ENCODE measurements around the gene TPCN1. TPM values are rescaled to one million over a fixed set of nuclear protein-coding genes. Genes with fewer than 3 reads are reported as not detected.
A peak's percentile ranks its signal among the peaks of the same experiment; 100 is the strongest.

Gene TPCN1
- total RNA-seq, 1 experiment from 2014 or later, result 32.7 TPM

DNA sequence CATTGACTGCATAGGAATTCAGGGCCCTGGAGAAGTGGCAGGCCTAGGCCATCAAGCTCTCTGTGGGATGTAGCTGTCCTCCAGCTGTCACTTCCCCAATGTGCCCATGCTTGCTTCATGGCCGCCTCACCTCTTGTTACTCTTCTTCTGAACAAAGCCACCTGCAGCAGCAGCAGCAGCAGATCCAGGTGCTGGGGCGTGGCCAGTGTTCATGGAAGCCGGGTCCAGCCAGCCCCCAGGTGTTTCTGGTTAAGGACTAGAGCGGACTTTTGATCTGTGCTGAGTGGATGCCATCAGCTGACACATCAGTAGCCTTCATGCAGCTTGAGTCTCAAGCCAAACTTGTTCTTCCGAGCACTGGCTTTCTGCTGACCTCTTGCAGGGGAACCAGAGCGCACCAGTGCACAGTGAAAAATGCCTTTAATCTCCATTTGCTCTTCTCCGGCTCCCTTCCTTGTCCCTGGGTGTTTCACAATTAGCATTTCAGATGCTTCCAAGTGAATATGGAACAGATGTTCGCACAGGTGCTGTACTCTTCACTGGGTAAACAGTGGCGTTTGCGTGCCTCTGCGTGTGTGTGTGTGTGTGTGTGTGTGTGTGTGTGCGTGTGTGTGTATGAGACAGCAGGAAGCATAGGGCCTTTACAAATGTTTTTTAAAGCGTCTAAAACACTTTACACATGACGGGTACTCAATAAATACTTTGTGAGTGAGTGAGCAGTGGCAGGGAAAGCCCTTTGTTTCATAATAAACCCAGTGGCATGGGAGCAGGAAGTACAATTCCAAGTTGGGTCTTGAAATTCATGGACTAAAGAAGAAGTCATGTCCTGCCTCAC lies 20.1 kb downstream of the TPCN1 start:
- Mint-ChIP-seq H3K27ac (peak overlapping the region; percentile 49; the same call in 1 of the 2 replicates), H3K4me3 (no peak overlapping the region), H3K27me3 (ENCODE audit: low read depth) (no peaks in the 10 kb centered on the region), H3K9me3 (no peaks in the 10 kb centered on the region), H3K4me1 (peaks cover 46% of the 10 kb centered on the region), H3K36me3 (peaks cover 29% of the 10 kb centered on the region)
- ChIA-PET POLR2A (no interaction called here), CTCF (no interaction called here)
- no peak for TF ChIP-seq EMX1 (CRISPR knock-in tag; IDR thresholded peaks at IDR 0.05)
- no peak for TF ChIP-seq ZSCAN18 (CRISPR knock-in tag; IDR thresholded peaks at IDR 0.05)
- no peak for TF ChIP-seq IRF1 (CRISPR knock-in tag; IDR thresholded peaks at IDR 0.05)
- no peak for TF ChIP-seq NFATC4 (CRISPR knock-in tag; IDR thresholded peaks at IDR 0.05)
- no peak for TF ChIP-seq CTCF (IDR thresholded peaks at IDR 0.05)
- TF ChIP-seq, protein P1, sequence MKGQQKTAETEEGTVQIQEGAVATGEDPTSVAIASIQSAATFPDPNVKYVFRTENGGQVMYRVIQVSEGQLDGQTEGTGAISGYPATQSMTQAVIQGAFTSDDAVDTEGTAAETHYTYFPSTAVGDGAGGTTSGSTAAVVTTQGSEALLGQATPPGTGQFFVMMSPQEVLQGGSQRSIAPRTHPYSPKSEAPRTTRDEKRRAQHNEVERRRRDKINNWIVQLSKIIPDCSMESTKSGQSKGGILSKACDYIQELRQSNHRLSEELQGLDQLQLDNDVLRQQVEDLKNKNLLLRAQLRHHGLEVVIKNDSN (CRISPR knock-in tag; IDR thresholded peaks at IDR 0.05), result no peak
- DNase-seq (ENCODE audit: low spot score) (no peak), ATAC-seq (no peak)

- Mint-ChIP-seq H3K27me3 (ENCODE audit: low read depth) (no peaks in the 10 kb centered on the region), H3K36me3 (peaks cover 29% of the 10 kb centered on the region), H3K27ac (no peak overlapping the region), H3K4me1 (peaks cover 52% of the 10 kb centered on the region), H3K4me3 (no peak overlapping the region), H3K9me3 (no peaks in the 10 kb centered on the region)
- TF ChIP-seq TCF7 (CRISPR knock-in tag; IDR thresholded peaks at IDR 0.05; ENCODE audit: low read depth) (no peak), ETV6 (CRISPR knock-in tag; IDR thresholded peaks at IDR 0.05) (no peak), ZNF416 (CRISPR knock-in tag; IDR thresholded peaks at IDR 0.05) (no peak), ZBTB21 (CRISPR knock-in tag; IDR thresholded peaks at IDR 0.05; ENCODE audit: borderline replicate concordance) (no peak), PREB (CRISPR knock-in tag; IDR thresholded peaks at IDR 0.05; ENCODE audit: borderline replicate concordance) (no peak), GTF2I (CRISPR knock-in tag; conservative IDR thresholded peaks at IDR 0.05) (no peak), ZNF219 (CRISPR knock-in tag; IDR thresholded peaks at IDR 0.05; ENCODE audit: borderline replicate concordance) (no peak), SMAD3 (CRISPR knock-in tag; IDR thresholded peaks at IDR 0.05; ENCODE audit: borderline replicate concordance) (no peak), MXD4 (CRISPR knock-in tag; IDR thresholded peaks at IDR 0.05; ENCODE audit: borderline replicate concordance) (no peak), ELF4 (CRISPR knock-in tag; IDR thresholded peaks at IDR 0.05; ENCODE audit: low read depth) (no peak), JUN (CRISPR knock-in tag; IDR thresholded peaks at IDR 0.05) (no peak), TEAD1 (CRISPR knock-in tag; IDR thresholded peaks at IDR 0.05) (no peak)
- CTCF ChIA-PET, result no interaction called here
- POLR2A ChIA-PET, result no interaction called here
- DNase-seq (ENCODE audit: low spot score) (no peak), ATAC-seq (no peak)
Observed at GRCh38 chr12:113242026-113242418, 20.8 kb downstream of the TPCN1 start.
